Hepatocyte (in vitro differentiated cells): ENCODE measurements around the gene LATS2. TPM values are rescaled to one million over a fixed set of nuclear protein-coding genes. Genes with fewer than 3 reads are reported as not detected.

ENCODE experiments used
- DNase-seq: peaks from one replicate; pipeline ENCODE4 v3.0.0-alpha.2; 2016; ENCODE audit warnings: low spot score
- H2AFZ ChIP-seq: fragments of 200-600 bp; sonication (generic); 2 replicates; pipeline ENCODE4 v1.6.0; 2016; ENCODE audit warnings: antibody characterized with exemption, mild to moderate bottlenecking
- H3K27ac ChIP-seq: fragments of 200-600 bp; sonication (generic); 2 replicates; pipeline ENCODE4 v1.5.1; 2016; ENCODE audit warnings: mild to moderate bottlenecking
- H3K27me3 ChIP-seq: fragments of 200-600 bp; sonication (generic); 2 replicates; pipeline ENCODE4 v1.6.1; 2016
- H3K36me3 ChIP-seq: fragments of 200-600 bp; sonication (generic); replicated peaks from 2 replicates; pipeline ENCODE4 v1.5.1; 2016; ENCODE audit warnings: low read depth; ENCODE audit not compliant: insufficient read depth
- H3K4me1 ChIP-seq: fragments of 200-600 bp; sonication (generic); 2 replicates; pipeline ENCODE4 v1.5.1; 2016; ENCODE audit warnings: mild to moderate bottlenecking, moderate library complexity; ENCODE audit not compliant: insufficient read depth
- H3K4me2 ChIP-seq: fragments of 200-600 bp; sonication (generic); 2 replicates; pipeline ENCODE4 v1.6.0; 2016
- H3K4me3 ChIP-seq: fragments of 200-600 bp; sonication (generic); 2 replicates; pipeline ENCODE4 v1.5.1; 2016; ENCODE audit warnings: mild to moderate bottlenecking
- H3K79me2 ChIP-seq: fragments of 200-600 bp; sonication (generic); 2 replicates; pipeline ENCODE4 v1.6.0; 2017; ENCODE audit warnings: mild to moderate bottlenecking
- H3K9me2 ChIP-seq: fragments of 200-600 bp; sonication (generic); replicated peaks from 2 replicates; pipeline ENCODE4 v1.6.0; 2017; ENCODE audit warnings: mild to moderate bottlenecking; ENCODE audit not compliant: insufficient read depth
- H3K9me3 ChIP-seq: fragments of 200-600 bp; sonication (generic); 2 replicates; pipeline ENCODE4 v1.5.1; 2016; ENCODE audit warnings: low read depth, mild to moderate bottlenecking
- H4K20me1 ChIP-seq: fragments of 200-600 bp; sonication (generic); 2 replicates; pipeline ENCODE4 v1.6.0; 2016; ENCODE audit warnings: mild to moderate bottlenecking; ENCODE audit not compliant: insufficient read depth, poor library complexity, severe bottlenecking
- CTCF ChIP-seq: fragments of 200-600 bp; sonication (generic); IDR thresholded peaks from 2 replicates; pipeline ENCODE4 v1.5.1; 2016; ENCODE audit warnings: antibody characterized with exemption, mild to moderate bottlenecking; ENCODE audit not compliant: poor library complexity
- EZH2 ChIP-seq: fragments of 200-600 bp; sonication (generic); IDR thresholded peaks from 2 replicates; pipeline ENCODE4 v1.6.1; 2016; ENCODE audit warnings: antibody characterized with exemption, mild to moderate bottlenecking, borderline replicate concordance
- EZH2phosphoT487 ChIP-seq: fragments of 200-600 bp; sonication (generic); IDR thresholded peaks from one replicate; pipeline ENCODE4 v1.6.1; 2018; ENCODE audit warnings: antibody characterized with exemption, mild to moderate bottlenecking, low read depth, moderate library complexity; ENCODE audit not compliant: unreplicated experiment, severe bottlenecking
- WGBS: methylation state at CpG from one replicate; pipeline ENCODE4 v1.1.6; 2016; ENCODE audit warnings: low lambda C conversion rate; ENCODE audit errors: missing lambda C conversion rate; 5-methylcytosine and 5-hydroxymethylcytosine counted together
- polyA plus RNA-seq: library from polyadenylated mRNA; unstranded; fragments of >200 nt; fragmentation: Nextera tagmentation; extraction: Ambion mirVana; gene quantifications from 2 replicates; pipeline ENCODE4 v1.2.1, GENCODE V29; 2016
- total RNA-seq: library from RNA; depleted of rRNA; stranded (reverse); fragments of >200 nt; gene quantifications from 2 replicates; pipeline ENCODE4 v1.2.3, GENCODE V29; 2014

The LATS2 gene
- total and polyA plus RNA-seq, 2 experiments from 2014 or later = 6.2 to 15.5 TPM

DNA sequence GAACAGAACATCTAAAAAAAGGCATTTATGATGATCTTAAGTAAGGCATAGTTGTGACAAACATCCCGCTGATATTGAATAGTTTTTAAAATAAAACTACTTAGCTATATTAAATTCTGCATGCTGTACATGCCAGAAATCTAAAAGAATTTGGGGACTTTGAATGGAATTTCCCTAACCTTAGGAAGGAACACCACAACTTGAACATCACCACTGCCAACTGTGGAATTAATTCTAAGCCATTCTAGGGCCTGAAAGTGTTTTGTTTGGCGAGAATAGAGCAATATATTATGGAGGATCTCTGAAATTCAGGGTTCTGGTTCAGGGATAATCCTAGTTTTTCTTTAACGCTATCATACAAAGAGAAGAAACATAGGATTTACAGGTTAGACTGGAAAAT is 17.8 kb upstream of the LATS2 start:
- Histone ChIP-seq H3K27ac (no peak overlapping the region), H3K79me2 (no peaks in the 10 kb centered on the region), H3K4me1 (peaks cover 8% of the 10 kb centered on the region), H3K4me2 (no peak overlapping the region), H4K20me1 (no peaks in the 10 kb centered on the region), H3K4me3 (no peak overlapping the region), H3K27me3 (peaks cover 3% of the 10 kb centered on the region), H2AFZ (no peak overlapping the region), H3K9me3 (no peaks in the 10 kb centered on the region), H3K36me3 (no peaks in the 10 kb centered on the region), H3K9me2 (no peaks in the 10 kb centered on the region)
- WGBS = 85% methylated on average over 3 of the region's 3 CpGs
- TF ChIP-seq CTCF (no peak), EZH2phosphoT487 (no peak), EZH2 (no peak)
- DNase-seq = no peak

- H3K36me3 ChIP-seq = no peaks in the 10 kb centered on the region
- H2AFZ ChIP-seq = no peak overlapping the region
- H3K4me1 ChIP-seq = peaks cover 8% of the 10 kb centered on the region
- TF ChIP-seq CTCF (no peak), EZH2 (no peak), EZH2phosphoT487 (no peak)
- no peak overlapping the region for H3K4me2 ChIP-seq
- no peak overlapping the region for H3K4me3 ChIP-seq
- peaks cover 3% of the 10 kb centered on the region for H3K27me3 ChIP-seq
- H4K20me1 ChIP-seq = no peaks in the 10 kb centered on the region
- no peaks in the 10 kb centered on the region for H3K79me2 ChIP-seq
- WGBS = 78% methylated on average over 4 of the region's 4 CpGs
- DNase-seq = no peak
- no peaks in the 10 kb centered on the region for H3K9me3 ChIP-seq
- H3K27ac ChIP-seq = no peak overlapping the region
- H3K9me2 ChIP-seq = no peaks in the 10 kb centered on the region
Observed at GRCh38 chr13:21078501-21078900, 17.1 kb upstream of the LATS2 start.

DNA sequence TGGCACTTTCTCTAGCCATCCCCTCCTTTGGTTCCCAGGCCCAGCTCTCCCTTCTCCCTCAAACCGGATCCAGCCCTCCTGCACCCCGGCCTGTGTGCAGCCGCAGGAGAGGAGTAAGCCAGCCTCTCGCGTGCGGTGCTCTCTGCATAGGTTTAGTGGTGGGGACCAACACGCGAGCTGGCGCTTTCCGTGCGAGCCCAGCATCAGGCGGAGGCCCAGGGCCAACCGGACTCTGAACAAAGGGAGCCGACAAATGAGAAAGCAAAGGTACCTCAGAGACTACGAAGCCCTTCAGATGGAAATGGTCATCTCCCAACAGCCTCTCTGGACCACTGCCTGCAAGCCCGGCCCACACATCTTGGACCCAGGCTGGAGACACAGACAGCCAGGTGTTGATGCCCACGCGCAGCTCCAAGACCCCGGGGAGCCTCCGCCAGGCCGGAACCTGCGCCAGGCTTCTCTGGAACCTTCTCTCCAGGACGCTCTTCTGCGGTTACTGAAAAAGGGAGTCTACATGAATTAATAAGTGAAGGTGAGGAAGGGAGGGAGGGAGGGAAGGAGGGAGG is 16.5 kb upstream of the LATS2 start:
- Histone ChIP-seq H3K27ac (no peak overlapping the region), H3K79me2 (no peaks in the 10 kb centered on the region), H3K9me3 (no peaks in the 10 kb centered on the region), H2AFZ (no peak overlapping the region), H3K9me2 (no peaks in the 10 kb centered on the region), H3K4me2 (no peak overlapping the region), H3K36me3 (no peaks in the 10 kb centered on the region), H3K4me1 (peaks cover 8% of the 10 kb centered on the region), H4K20me1 (no peaks in the 10 kb centered on the region), H3K27me3 (peaks cover 3% of the 10 kb centered on the region), H3K4me3 (no peak overlapping the region)
- 98% methylated on average over 24 of the region's 24 CpGs for WGBS
- no peak for DNase-seq
- TF ChIP-seq EZH2phosphoT487 (no peak), CTCF (no peak), EZH2 (no peak)
